Brain microvascular endothelial cell (primary cell): ENCODE measurements around the gene TMEM108.

Experiments
- DNase-seq: peaks from one replicate; pipeline ENCODE4 v3.0.0-alpha.2; 2020
- H3K27ac ChIP-seq: fragments of 250-450 bp; sonication (Bioruptor Pico); 2 replicates; pipeline ENCODE4 v1.5.1; 2020; ENCODE audit warnings: mild to moderate bottlenecking, moderate library complexity
- H3K27me3 ChIP-seq: fragments of 250-450 bp; sonication (Bioruptor Pico); replicated peaks from 2 replicates; pipeline ENCODE4 v1.5.1; 2020; ENCODE audit warnings: mild to moderate bottlenecking
- H3K36me3 ChIP-seq: fragments of 250-450 bp; sonication (Bioruptor Pico); replicated peaks from 2 replicates; pipeline ENCODE4 v1.5.1; 2020; ENCODE audit warnings: mild to moderate bottlenecking
- H3K4me3 ChIP-seq: 2 replicates; pipeline ENCODE4 v1.5.1; 2011; ENCODE audit warnings: low read depth, mild to moderate bottlenecking, control low read depth, low read length, moderate library complexity
- CTCF ChIP-seq: IDR thresholded peaks from 2 replicates; pipeline ENCODE4 v1.5.1; 2011; ENCODE audit warnings: low read depth, mild to moderate bottlenecking, moderate library complexity, low read length, control low read depth, inconsistent platforms; ENCODE audit errors: missing control alignments
- in situ Hi-C: cut with HindIII; loops from 2 replicates; pipeline ENCODE4 v1.10.0; 2017; ENCODE audit warnings: low sequenced_read_pairs, low pct_ligation_motif_present

TMEM108 gene

GRCh38 chr3:133123636-133124035 lies 85.4 kb downstream of the TMEM108 start:
- no peak for TF ChIP-seq CTCF
- no peaks in the 10 kb centered on the region for H3K36me3 ChIP-seq
- no peak for DNase-seq
- no peaks in the 10 kb centered on the region for H3K27me3 ChIP-seq
- H3K27ac ChIP-seq = no peak overlapping the region
- in situ Hi-C loops = no loop called here
- H3K4me3 ChIP-seq = no peak overlapping the region

- in situ Hi-C loops = no loop called here
- no peak overlapping the region for H3K4me3 ChIP-seq
- no peak for DNase-seq
- H3K27ac ChIP-seq = no peak overlapping the region
- no peaks in the 10 kb centered on the region for H3K36me3 ChIP-seq
- TF ChIP-seq CTCF = no peak
- H3K27me3 ChIP-seq = no peaks in the 10 kb centered on the region
These were observed 86.3 kb downstream of the TMEM108 start for GRCh38 chr3:133124511-133124910.

GRCh38 chr3:133125171-133125570 lies 87.0 kb downstream of the TMEM108 start:
- in situ Hi-C loops = no loop called here
- Histone ChIP-seq H3K4me3 (no peak overlapping the region), H3K27me3 (no peaks in the 10 kb centered on the region), H3K36me3 (no peaks in the 10 kb centered on the region), H3K27ac (no peak overlapping the region)
- TF ChIP-seq CTCF = no peak
- no peak for DNase-seq

GRCh38 chr3:133125802-133126201 lies 87.6 kb downstream of the TMEM108 start:
- TF ChIP-seq CTCF = no peak
- no peak overlapping the region for H3K27ac ChIP-seq
- no peak overlapping the region for H3K4me3 ChIP-seq
- H3K27me3 ChIP-seq = no peaks in the 10 kb centered on the region
- no peaks in the 10 kb centered on the region for H3K36me3 ChIP-seq
- DNase-seq = no peak
- in situ Hi-C loops = no loop called here

DNA sequence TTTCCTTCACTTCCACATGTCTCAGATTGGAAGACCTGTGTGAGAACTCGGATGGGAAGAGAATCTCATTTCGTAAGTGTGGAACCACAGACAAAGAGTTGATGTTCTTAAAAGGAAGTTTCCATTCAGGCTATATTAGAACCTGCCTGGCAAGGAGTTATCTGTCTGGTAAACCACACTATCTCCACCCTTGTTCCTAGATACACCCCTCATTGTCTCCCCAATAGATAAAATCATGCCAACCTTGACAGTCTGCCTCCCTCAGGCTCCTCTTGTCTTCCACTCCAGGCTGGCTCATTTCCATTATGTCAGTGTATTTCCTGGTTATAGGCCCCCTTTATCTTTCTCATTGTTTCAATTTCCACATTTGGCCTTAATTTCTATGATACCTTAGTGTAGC lies 89.2 kb downstream of the TMEM108 start:
- Histone ChIP-seq H3K36me3 (no peaks in the 10 kb centered on the region), H3K27ac (no peak overlapping the region), H3K4me3 (no peak overlapping the region), H3K27me3 (no peaks in the 10 kb centered on the region)
- in situ Hi-C loops = no loop called here
- DNase-seq = no peak
- TF ChIP-seq CTCF = no peak

- in situ Hi-C loops = no loop called here
These were observed 92.0 kb downstream of the TMEM108 start for GRCh38 chr3:133130168-133130567.

More at GRCh38 chr3:133130168-133130567, 92.0 kb downstream of the TMEM108 start:
- Histone ChIP-seq H3K36me3 (no peaks in the 10 kb centered on the region), H3K27ac (no peak overlapping the region), H3K27me3 (no peaks in the 10 kb centered on the region), H3K4me3 (no peak overlapping the region)
- no peak for TF ChIP-seq CTCF
- DNase-seq = peak; percentile 66
